GM23338 (cell line): ENCODE results near the gene ATG7. TPM values are rescaled to one million over a fixed set of nuclear protein-coding genes. Genes with fewer than 3 reads are reported as not detected.

ENCODE experiments used
- ATAC-seq: fragments of 200-7000 bp; cut with Tn5 transposase; 3 replicates; pipeline ENCODE4 v1.9.1; 2020
- DNase-seq: peaks from one replicate; pipeline ENCODE4 v3.0.0-alpha.2; 2015; ENCODE audit warnings: low spot score
- H2AFZ ChIP-seq: fragments of 200-600 bp; sonication (generic); 2 replicates; pipeline ENCODE4 v1.8.0; 2016; ENCODE audit warnings: antibody characterized with exemption, mild to moderate bottlenecking, moderate library complexity
- H3F3A ChIP-seq: fragments of 200-600 bp; sonication (generic); replicated peaks from 2 replicates; pipeline ENCODE4 v1.8.0; 2017; ENCODE audit warnings: antibody characterized with exemption, mixed run types, low read depth
- H3K27ac ChIP-seq: fragments of 200-600 bp; sonication (generic); 2 replicates; pipeline ENCODE4 v1.6.1; 2016; ENCODE audit warnings: low read depth
- H3K27me3 ChIP-seq: fragments of 200-600 bp; sonication (generic); 2 replicates; pipeline ENCODE4 v1.8.0; 2016; ENCODE audit warnings: mild to moderate bottlenecking, mixed run types, moderate library complexity; ENCODE audit not compliant: insufficient read depth
- H3K36me3 ChIP-seq: fragments of 200-600 bp; sonication (generic); 2 replicates; pipeline ENCODE4 v1.8.0; 2016; ENCODE audit warnings: mild to moderate bottlenecking; ENCODE audit not compliant: insufficient read depth
- H3K4me1 ChIP-seq: fragments of 200-600 bp; sonication (generic); 2 replicates; pipeline ENCODE4 v1.8.0; 2016; ENCODE audit warnings: mild to moderate bottlenecking, moderate library complexity; ENCODE audit not compliant: insufficient read depth
- H3K4me2 ChIP-seq: fragments of 200-600 bp; sonication (generic); 2 replicates; pipeline ENCODE4 v1.7.1; 2017; ENCODE audit warnings: mixed run types
- H3K4me3 ChIP-seq: fragments of 200-600 bp; sonication (generic); 2 replicates; pipeline ENCODE4 v1.6.1; 2016; ENCODE audit warnings: mixed run types
- H3K79me2 ChIP-seq: fragments of 200-600 bp; sonication (generic); replicated peaks from 2 replicates; pipeline ENCODE4 v1.8.0; 2017; ENCODE audit warnings: mild to moderate bottlenecking; ENCODE audit not compliant: insufficient read depth
- H3K9me2 ChIP-seq: fragments of 200-600 bp; sonication (generic); 2 replicates; pipeline ENCODE4 v1.8.0; 2017; ENCODE audit not compliant: insufficient read depth
- H4K20me1 ChIP-seq: fragments of 200-600 bp; sonication (generic); replicated peaks from 2 replicates; pipeline ENCODE4 v1.8.0; 2017; ENCODE audit warnings: mild to moderate bottlenecking; ENCODE audit not compliant: insufficient read depth
- H3K27ac Mint-ChIP-seq: 2 replicates; pipeline ENCODE4 v1.8.0; 2020; ENCODE audit warnings: inconsistent platforms, mild to moderate bottlenecking, moderate library complexity, mixed read lengths
- H3K27me3 Mint-ChIP-seq: 3 replicates; pipeline ENCODE4 v1.8.0; 2022; ENCODE audit warnings: low read depth, mild to moderate bottlenecking, moderate library complexity, mixed read lengths, inconsistent platforms; ENCODE audit not compliant: insufficient read depth, poor library complexity
- H3K36me3 Mint-ChIP-seq: 3 replicates; pipeline ENCODE4 v1.8.0; 2021; ENCODE audit warnings: low read depth, mild to moderate bottlenecking, inconsistent platforms, moderate library complexity, mixed read lengths
- H3K4me1 Mint-ChIP-seq: 3 replicates; pipeline ENCODE4 v1.8.0; 2020; ENCODE audit warnings: mild to moderate bottlenecking, inconsistent platforms, mixed read lengths
- H3K4me3 Mint-ChIP-seq: 3 replicates; pipeline ENCODE4 v1.8.0; 2021; ENCODE audit warnings: moderate library complexity, mild to moderate bottlenecking, inconsistent platforms, mixed read lengths
- H3K9me3 Mint-ChIP-seq: 3 replicates; pipeline ENCODE4 v1.8.0; 2020; ENCODE audit warnings: moderate library complexity, mild to moderate bottlenecking, inconsistent platforms, mixed read lengths
- ETS1 ChIP-seq: IDR thresholded peaks from 2 replicates; pipeline ENCODE4 v1.6.1; 2016; ENCODE audit warnings: antibody characterized with exemption
- EZH2phosphoT487 ChIP-seq: fragments of 200-600 bp; sonication (generic); IDR thresholded peaks from one replicate; pipeline ENCODE4 v1.8.1; 2018; ENCODE audit warnings: antibody characterized with exemption; ENCODE audit not compliant: unreplicated experiment
- POLR2AphosphoS5 ChIP-seq: IDR thresholded peaks from 2 replicates; pipeline ENCODE4 v1.6.1; 2016; ENCODE audit warnings: antibody characterized with exemption, low read depth
- STAT1 ChIP-seq: IDR thresholded peaks from one replicate; pipeline ENCODE4 v1.6.1; 2016; ENCODE audit warnings: antibody characterized with exemption; ENCODE audit not compliant: unreplicated experiment
- ZNF331 ChIP-seq: fragments of 250-450 bp; sonication (Bioruptor Pico); IDR thresholded peaks from 2 replicates; pipeline ENCODE4 v1.5.0; 2020; ENCODE audit warnings: low read depth, mild to moderate bottlenecking, moderate library complexity
- ZNF462 ChIP-seq: fragments of 250-450 bp; sonication (Bioruptor Pico); IDR thresholded peaks from 2 replicates; pipeline ENCODE4 v1.5.0; 2020; ENCODE audit warnings: mild to moderate bottlenecking, moderate library complexity
- polyA plus RNA-seq: library from polyadenylated mRNA; unstranded; fragments of >200 nt; fragmentation: Nextera tagmentation; extraction: Ambion mirVana; gene quantifications from 2 replicates; pipeline ENCODE4 v1.2.1, GENCODE V29; 2016
- total RNA-seq: library from RNA; depleted of rRNA; stranded (reverse); fragments of >200 nt; shearing (Covaris generic); gene quantifications from 2 replicates; pipeline ENCODE4 v1.2.3, GENCODE V29; 2014

ATG7 gene
- total and polyA plus RNA-seq, 2 experiments from 2014 or later: 16.2 to 36.7 TPM

- Mint-ChIP-seq H3K27me3 (peaks cover 7% of the 10 kb centered on the region), H3K27ac (peak overlapping the region; percentile 10; the same call in 1 of the 2 replicates), H3K9me3 (no peaks in the 10 kb centered on the region; the same call in 2 of the 3 replicates), H3K4me3 (no peak overlapping the region), H3K4me1 (peaks cover 52% of the 10 kb centered on the region), H3K36me3 (peaks cover 9% of the 10 kb centered on the region; the same call in 1 of the 3 replicates)
- Histone ChIP-seq H3K4me3 (no peak overlapping the region), H2AFZ (no peak overlapping the region), H3K79me2 (peaks cover 95% of the 10 kb centered on the region), H3F3A (0 out of 2 replicates have a peak, but pooled peaks cover 3% of the 10 kb centered on the region), H3K4me1 (peaks cover 30% of the 10 kb centered on the region), H3K36me3 (no peaks in the 10 kb centered on the region), H3K27me3 (no peaks in the 10 kb centered on the region), H3K9me2 (peaks cover 6% of the 10 kb centered on the region; the same call in 1 of the 2 replicates), H4K20me1 (peaks cover 10% of the 10 kb centered on the region; the same call in 1 of the 2 replicates), H3K27ac (peak overlapping the region; percentile 82), H3K4me2 (peak overlapping the region; percentile 72)
- DNase-seq (no peak), ATAC-seq (no peak)
- TF ChIP-seq ZNF331 (CRISPR knock-in tag) (no peak), EZH2phosphoT487 (no peak), POLR2AphosphoS5 (no peak), ETS1 (no peak), ZNF462 (CRISPR knock-in tag) (no peak), STAT1 (no peak)
Observed at GRCh38 chr3:11583638-11584046, 311.4 kb downstream of the ATG7 start.
